ENCODE data around the gene AEBP1.
A peak's percentile ranks its signal among the peaks of the same experiment; 100 is the strongest.

AEBP1 gene

DNA sequence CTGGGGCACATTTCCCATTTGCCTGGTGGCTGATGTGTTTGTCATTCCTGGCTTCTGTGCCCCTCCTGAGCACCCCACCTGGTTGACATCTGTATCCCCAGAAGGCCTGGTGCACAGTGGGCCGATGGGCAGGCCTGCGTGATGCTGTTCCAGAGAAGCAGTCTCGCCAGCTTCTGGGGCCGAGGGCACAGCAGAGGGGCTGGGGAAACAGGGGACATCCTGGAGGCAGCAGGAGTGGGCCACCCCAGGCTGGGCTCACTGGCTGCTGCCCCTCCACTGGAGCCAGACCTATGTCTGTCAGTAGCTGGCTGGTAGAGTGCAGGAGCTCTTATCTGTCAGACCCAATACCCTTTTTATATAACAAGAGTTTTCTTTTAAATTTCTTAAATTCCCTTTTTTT lies 37.9 kb downstream of the AEBP1 start:
- no peak for DNase-seq (ENCODE audit: low read depth)

- no peak for DNase-seq (ENCODE audit: low read depth)
Measured at GRCh38 chr7:44143646-44144250, 39.6 kb downstream of the AEBP1 start.

- DNase-seq (ENCODE audit: low read depth) = no peak
Measured at GRCh38 chr7:44144426-44144967, 40.4 kb downstream of the AEBP1 start.

DNA sequence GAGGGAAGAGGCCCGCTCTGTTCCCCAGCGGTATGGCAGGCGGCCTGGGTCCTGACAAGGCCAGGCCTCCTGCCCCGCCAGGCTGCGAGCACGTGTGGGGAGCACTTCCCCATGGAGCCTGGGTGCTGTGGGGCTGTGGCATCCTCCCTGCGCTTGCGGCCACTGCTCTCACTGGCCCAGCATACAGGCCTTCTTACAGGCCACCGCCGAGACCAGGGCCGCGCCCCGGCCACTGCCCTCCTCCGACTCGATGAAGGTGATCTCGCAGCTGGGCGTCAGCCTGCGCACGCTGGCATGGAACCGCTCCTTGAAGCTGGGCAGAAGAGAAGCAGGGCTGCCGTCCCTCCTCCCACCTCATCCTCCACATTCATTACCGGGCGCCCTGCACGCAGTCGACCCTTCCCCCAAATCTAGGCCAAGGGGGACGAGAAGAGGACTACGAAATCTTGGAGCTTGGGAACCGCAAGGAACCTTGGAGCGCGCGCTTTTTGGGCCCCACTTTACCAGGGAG lies 40.9 kb downstream of the AEBP1 start:
- DNase-seq (ENCODE audit: low read depth) = no peak

GRCh38 chr7:44145479-44145968 lies 41.4 kb downstream of the AEBP1 start:
- no peak for DNase-seq (ENCODE audit: low read depth)

GRCh38 chr7:44145969-44146911 lies 42.1 kb downstream of the AEBP1 start:
- DNase-seq (ENCODE audit: low read depth) = no peak

- DNase-seq (ENCODE audit: low read depth) = no peak
Measured at GRCh38 chr7:44147026-44147991, 43.2 kb downstream of the AEBP1 start.

DNA sequence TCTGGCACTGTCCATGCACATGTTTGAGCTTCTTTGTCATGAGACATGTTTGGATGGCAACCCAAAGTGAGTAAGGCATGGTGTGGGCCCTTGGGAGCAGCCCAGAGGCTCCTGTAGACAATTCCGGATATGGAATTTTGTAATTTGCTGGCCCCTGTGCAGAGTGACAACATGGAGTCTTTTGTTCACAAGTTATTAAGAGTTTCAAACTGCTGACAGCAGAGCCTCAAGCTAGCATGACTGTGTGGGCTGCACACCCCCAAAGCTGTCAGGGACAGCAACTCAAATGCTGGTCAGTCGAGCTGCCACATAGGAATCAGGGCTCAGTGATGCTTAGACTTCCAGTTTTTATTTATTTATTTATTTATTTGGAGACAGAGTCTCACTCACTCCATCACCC lies 44.0 kb downstream of the AEBP1 start:
- no peak for DNase-seq (ENCODE audit: low read depth)

GRCh38 chr7:44148961-44149536 lies 44.9 kb downstream of the AEBP1 start:
- no peak for DNase-seq (ENCODE audit: low read depth)

- DNase-seq (ENCODE audit: low read depth) = peak; percentile 23
Measured at GRCh38 chr7:44149571-44150465, 45.7 kb downstream of the AEBP1 start.

DNA sequence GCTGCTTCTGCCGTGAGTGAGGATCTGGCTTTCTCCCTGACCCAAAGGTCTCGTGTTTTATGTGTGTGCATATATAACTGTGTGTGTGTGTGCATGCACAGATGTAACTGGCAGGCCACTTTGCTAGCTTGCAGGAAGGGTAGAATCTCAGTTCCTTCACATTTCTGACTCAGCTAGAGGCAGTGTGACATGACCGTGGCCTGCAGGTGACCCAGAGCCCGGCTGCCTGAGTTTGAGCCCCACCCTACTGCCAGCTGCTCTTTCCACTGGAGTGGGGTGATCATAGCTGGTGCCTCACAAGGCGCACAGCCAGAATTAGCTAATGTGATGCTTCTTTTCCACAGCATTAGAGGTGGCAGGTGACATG lies 46.3 kb downstream of the AEBP1 start:
- no peak for DNase-seq (ENCODE audit: low read depth)

- no peak for DNase-seq (ENCODE audit: low read depth)
Measured at GRCh38 chr7:44150966-44151941, 47.1 kb downstream of the AEBP1 start.

DNA sequence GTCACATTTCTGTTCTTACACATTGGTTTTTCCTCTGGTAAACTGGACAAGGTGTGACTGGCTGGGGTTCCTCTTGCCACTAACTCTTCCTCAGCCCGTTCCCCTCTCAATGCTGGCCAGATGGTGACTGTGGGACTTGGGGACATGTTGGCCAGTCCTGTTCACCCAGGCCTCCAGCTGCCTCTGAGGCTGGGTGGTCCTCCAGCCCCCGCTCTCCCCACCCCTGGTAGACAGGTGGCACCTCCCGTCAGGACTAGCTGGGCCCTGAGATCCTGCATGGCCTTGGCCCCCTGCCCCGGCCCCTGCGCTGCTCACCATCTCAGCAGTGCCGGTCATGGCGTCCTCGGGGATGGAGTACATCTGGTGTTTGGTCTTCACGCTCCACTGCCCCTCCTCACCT lies 47.8 kb downstream of the AEBP1 start:
- no peak for DNase-seq (ENCODE audit: low read depth)

- DNase-seq (ENCODE audit: low read depth) = no peak
Measured at GRCh38 chr7:44152971-44153947, 49.1 kb downstream of the AEBP1 start.

DNA sequence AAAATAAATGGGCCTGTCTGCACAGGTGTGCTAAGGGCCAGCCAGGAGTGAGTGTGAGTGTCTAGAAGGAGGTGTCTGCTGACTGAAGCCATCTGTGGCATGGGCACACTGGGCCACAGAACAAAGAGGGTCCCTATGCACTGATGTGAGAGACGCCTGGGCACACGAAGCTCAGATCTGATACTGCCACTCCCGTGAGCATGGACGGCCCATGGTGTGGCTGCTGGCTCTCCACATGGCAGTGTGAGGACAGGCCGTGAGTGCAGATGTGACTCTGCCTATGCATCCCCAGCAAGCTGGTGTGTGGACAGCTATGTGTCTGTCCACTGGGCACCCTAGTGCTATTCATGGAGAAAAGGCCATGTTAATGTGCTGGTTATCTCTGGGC lies 49.8 kb downstream of the AEBP1 start:
- no peak for DNase-seq (ENCODE audit: low read depth)

- no peak for DNase-seq (ENCODE audit: low read depth)
Measured at GRCh38 chr7:44154703-44155102, 50.6 kb downstream of the AEBP1 start.

GRCh38 chr7:44155191-44156185 lies 51.3 kb downstream of the AEBP1 start:
- DNase-seq (ENCODE audit: low read depth) = no peak
